TTC549 (cell line): ENCODE measurements around the gene TFCP2L1.

Experiments
- FAIRE-seq: peaks from 2 replicates; lab custom pipeline; 2012; peaks lifted over from hg19 to GRCh38; lab: Jason Lieb, UNC

The TFCP2L1 gene

DNA sequence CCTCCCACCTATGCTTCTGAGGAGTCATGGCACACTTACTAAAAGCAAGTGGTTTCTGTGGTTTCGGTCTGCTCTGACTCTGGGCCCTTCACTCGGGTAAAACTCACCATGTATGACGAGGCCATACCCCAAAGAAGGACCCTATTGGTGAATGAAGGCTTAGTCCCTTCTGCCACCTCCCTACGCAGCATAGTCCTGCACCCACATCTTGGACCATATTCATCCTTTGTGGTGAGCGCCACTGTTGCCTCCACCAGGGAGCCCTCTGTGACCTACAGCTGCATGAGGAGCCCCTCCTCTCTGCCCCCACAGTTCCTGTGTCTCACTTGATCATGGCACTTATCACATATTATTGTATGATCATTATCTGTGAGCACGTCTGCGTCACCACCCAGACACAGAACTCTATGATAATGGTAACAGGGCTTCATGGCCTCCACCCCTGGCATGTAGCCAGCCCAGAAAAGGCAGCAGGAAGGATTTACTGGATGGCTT is 113.3 kb downstream of the TFCP2L1 start:
- FAIRE-seq = no peak

DNA sequence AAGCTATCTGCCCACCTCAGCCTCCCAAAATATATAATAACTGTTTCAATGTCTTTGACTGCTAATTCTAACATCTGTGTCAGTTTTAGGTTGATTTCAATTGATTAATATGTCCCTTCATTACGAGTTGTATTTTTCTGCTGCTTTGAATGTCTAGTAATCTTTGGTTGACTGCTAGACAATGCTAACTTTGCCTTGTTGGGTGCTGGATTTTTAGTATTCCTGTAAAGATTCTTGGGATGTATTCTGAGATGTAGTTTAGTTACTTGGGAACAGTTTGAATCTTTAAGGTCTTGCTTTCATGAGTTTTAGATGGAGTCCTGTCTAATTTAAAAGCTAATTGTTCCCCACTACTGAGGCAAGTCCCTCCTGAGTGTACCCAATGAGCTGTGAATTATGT is 114.4 kb downstream of the TFCP2L1 start:
- no peak for FAIRE-seq

DNA sequence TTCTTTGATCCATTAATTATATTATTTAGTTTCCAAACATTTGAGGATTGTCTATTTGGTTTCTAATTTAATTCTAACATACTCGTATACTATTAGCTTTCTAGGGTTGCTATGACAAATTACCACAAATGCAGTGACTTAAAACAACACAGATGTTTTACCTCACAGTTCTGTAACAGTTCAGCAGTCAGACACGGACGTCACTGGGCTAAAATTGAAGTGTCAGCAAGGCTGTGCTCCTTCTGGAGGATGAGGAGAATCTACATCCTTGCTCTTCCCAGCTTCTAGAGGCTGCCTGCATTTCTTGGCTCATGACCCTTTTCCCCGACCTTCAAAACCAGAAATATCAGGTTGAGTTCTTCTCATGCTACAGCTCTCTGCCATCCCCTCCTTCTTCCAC is 117.6 kb downstream of the TFCP2L1 start:
- peak; percentile 17 for FAIRE-seq
